GM12878 (cell line): ENCODE data around the gene THOC6. TPM values are rescaled to one million over a fixed set of nuclear protein-coding genes. Genes with fewer than 3 reads are reported as not detected.

Experiments used
- ATAC-seq: fragments of 200-7000 bp; cut with Tn5 transposase; 3 replicates; pipeline ENCODE4 v1.9.1; 2020; ENCODE audit warnings: mild to moderate bottlenecking, moderate library complexity
- BruUV-seq: library from RNA; stranded (reverse); fragments of 400-500 nt; replicated peaks from 2 replicates; lab custom pipeline; 2021; lab: Mats Ljungman, UMichigan
- CTCF ChIA-PET: fragments of 300-600 bp; sonication (Branson Sonifier 250); formaldehyde crosslinking; extraction: SDS; loops from one replicate; lab custom pipeline; 2021; ENCODE audit warnings: inconsistent platforms; lab: Yijun Ruan, JAX
- POLR2A ChIA-PET: fragments of 350-600 bp; formaldehyde crosslinking; extraction: SDS; loops from one replicate; lab custom pipeline; 2021; ENCODE audit warnings: inconsistent platforms; lab: Charles Lee
- RAD21 ChIA-PET: fragments of 300-600 bp; sonication (Branson Sonifier 250); formaldehyde crosslinking; loops from one replicate; lab custom pipeline; 2023; ENCODE audit warnings: antibody characterized with exemption; ENCODE audit not compliant: unreplicated experiment; lab: Charles Lee
- SMC1A ChIA-PET: fragments of 300-600 bp; sonication (Branson Sonifier 250); formaldehyde crosslinking; loops from one replicate; lab custom pipeline; 2023; ENCODE audit not compliant: unreplicated experiment, uncharacterized antibody; lab: Charles Lee
- DNase-seq: peaks from one replicate; pipeline ENCODE4 v3.0.0-alpha.2; 2011; ENCODE audit warnings: low read depth, low spot score
- FAIRE-seq: peaks from 3 replicates; lab custom pipeline; 2011; peaks lifted over from hg19 to GRCh38; lab: Jason Lieb, UNC
- H2AFZ ChIP-seq: 2 replicates; pipeline ENCODE4 v1.6.0; 2011; ENCODE audit warnings: low read depth, low read length, control low read depth; ENCODE audit not compliant: control insufficient read depth
- H3K27ac ChIP-seq: 2 replicates; pipeline ENCODE4 v1.5.1; 2011; ENCODE audit warnings: control low read depth; ENCODE audit not compliant: control insufficient read depth, insufficient read depth
- H3K27me3 ChIP-seq, 2 experiments: replicated peaks in 1 of 2; 2 replicates each; pipeline versions ENCODE4 v1.6.0 to v1.6.1; 2011; ENCODE audit warnings: low read length in 1 of 2; ENCODE audit not compliant: control insufficient read depth in 2 of 2, insufficient read depth in 2 of 2
- H3K36me3 ChIP-seq, 2 experiments: 2 replicates each; pipeline ENCODE4 v1.5.1; 2011; ENCODE audit warnings: low read length in 1 of 2; ENCODE audit not compliant: control insufficient read depth in 2 of 2, insufficient read depth in 2 of 2
- H3K4me1 ChIP-seq: 2 replicates; pipeline ENCODE4 v1.6.1; 2011; ENCODE audit warnings: mild to moderate bottlenecking, low read length, moderate library complexity, mixed read lengths; ENCODE audit not compliant: control insufficient read depth, insufficient read depth
- H3K4me2 ChIP-seq: 2 replicates; pipeline ENCODE4 v1.6.0; 2011; ENCODE audit warnings: control low read depth; ENCODE audit not compliant: control insufficient read depth, insufficient read depth
- H3K4me3 ChIP-seq: fragments of 200-600 bp; sonication (generic); 2 replicates; pipeline ENCODE4 v1.5.1; 2016
- H3K79me2 ChIP-seq: 2 replicates; pipeline ENCODE4 v1.6.0; 2011; ENCODE audit warnings: low read length; ENCODE audit not compliant: control insufficient read depth, insufficient read depth
- H3K9ac ChIP-seq: 2 replicates; pipeline ENCODE4 v1.8.0; 2011; ENCODE audit warnings: low read length, control low read depth, mixed read lengths; ENCODE audit not compliant: control insufficient read depth, insufficient read depth
- H3K9me3 ChIP-seq: replicated peaks from 3 replicates; pipeline ENCODE4 v1.5.1; 2011; ENCODE audit warnings: mild to moderate bottlenecking, low read length; ENCODE audit not compliant: control insufficient read depth, insufficient read depth
- H4K20me1 ChIP-seq: 2 replicates; pipeline ENCODE4 v1.6.0; 2011; ENCODE audit not compliant: control insufficient read depth, insufficient read depth
- BRCA1 ChIP-seq: IDR thresholded peaks from 2 replicates; pipeline ENCODE4 v1.6.1; 2011; ENCODE audit warnings: low read depth, low read length, improper control_type of control experiment
- CBFB ChIP-seq: IDR thresholded peaks from 2 replicates; pipeline ENCODE4 v1.6.1; 2016; ENCODE audit warnings: antibody characterized with exemption, low read depth
- CEBPB ChIP-seq, 2 experiments: fragments of 150-350 bp in 1 of 2; IDR thresholded peaks; 2 replicates each; pipeline ENCODE4 v1.6.1; 2012 to 2014; ENCODE audit warnings: low read depth in 2 of 2, low read length in 2 of 2, borderline replicate concordance in 1 of 2, inconsistent platforms in 1 of 2
- GATAD2B ChIP-seq: fragments of 450-650 bp; conservative IDR thresholded peaks from 2 replicates; pipeline ENCODE4 v1.6.1; 2017; ENCODE audit warnings: low read depth, mild to moderate bottlenecking, moderate library complexity
- HCFC1 ChIP-seq: fragments of 150-350 bp; IDR thresholded peaks from 2 replicates; pipeline ENCODE4 v1.6.1; 2014; ENCODE audit warnings: low read length
- HDAC2 ChIP-seq: fragments of 200-600 bp; sonication (generic); IDR thresholded peaks from 2 replicates; pipeline ENCODE4 v1.6.1; 2017
- HDAC6 ChIP-seq: fragments of 200-600 bp; sonication (generic); IDR thresholded peaks from one replicate; pipeline ENCODE4 v1.8.0; 2017; ENCODE audit warnings: antibody characterized with exemption; ENCODE audit not compliant: unreplicated experiment
- JUND ChIP-seq: IDR thresholded peaks from 2 replicates; pipeline ENCODE4 v1.6.1; 2012; ENCODE audit warnings: low read depth, mild to moderate bottlenecking, low read length, improper control_type of control experiment, moderate library complexity
- RCOR1 ChIP-seq: conservative IDR thresholded peaks from 2 replicates; pipeline ENCODE4 v1.6.1; 2012; ENCODE audit warnings: low read depth, low read length, improper control_type of control experiment
- STAT1 ChIP-seq: fragments of 450-650 bp; conservative IDR thresholded peaks from 2 replicates; pipeline ENCODE4 v1.6.1; 2014; ENCODE audit warnings: antibody characterized with exemption, mild to moderate bottlenecking
- TAF1 ChIP-seq: IDR thresholded peaks from 2 replicates; pipeline ENCODE4 v1.6.1; 2011; ENCODE audit warnings: mild to moderate bottlenecking, low read depth, low read length, borderline replicate concordance
- ZNF384 ChIP-seq: IDR thresholded peaks from 2 replicates; pipeline ENCODE4 v1.6.1; 2012; ENCODE audit warnings: low read depth, mild to moderate bottlenecking, low read length, improper control_type of control experiment, borderline replicate concordance
- WGBS: methylation state at CpG from one replicate; pipeline ENCODE4 v1.1.6; 2016; ENCODE audit warnings: low lambda C conversion rate; ENCODE audit not compliant: insufficient replicate concordance, insufficient coverage; ENCODE audit errors: missing lambda C conversion rate; 5-methylcytosine and 5-hydroxymethylcytosine counted together
- in situ Hi-C: fragments of 300-500 bp; cut with MboI; formaldehyde crosslinking; loops from 9 replicates; pipeline ENCODE4 v1.14.3; 2018; ENCODE audit warnings: mixed read lengths
- intact Hi-C: fragments of 100-400 bp; cut with micrococcal nuclease; formaldehyde crosslinking; loops from one replicate; pipeline ENCODE4 v1.14.2; 2022; ENCODE audit not compliant: unreplicated experiment
- polyA plus RNA-seq, 11 experiments: library from polyadenylated mRNA; depleted of rRNA in 4 of 11; unstranded in 6 of 11; stranded (reverse) in 5 of 11; fragments of >200 nt; fragmentation: Nextera tagmentation in 4 of 11; fragmentation: Illumina TruSeq in 1 of 11; extraction: Ambion mirVana in 4 of 11; extraction: Trizol in 1 of 11; gene quantifications; 1 replicate in 1 of 11; 2 replicates in 10 of 11; pipeline versions ENCODE4 v1.2.1 to v1.2.3, GENCODE V29; 2011 to 2016; ENCODE audit warnings: inconsistent platforms in 2 of 11, missing spikeins in 2 of 11, low read depth in 1 of 11
- total RNA-seq, 4 experiments: library from RNA; depleted of rRNA in 3 of 4; stranded (reverse); fragments of >200 nt in 3 of 4; fragmentation: Illumina TruSeq in 1 of 4; extraction: Trizol in 1 of 4; gene quantifications; 2 replicates each; pipeline versions ENCODE4 v1.2.1 to v1.2.3, GENCODE V29; 2013 to 2021
- TF ChIP-seq, protein P1 (sequence below): IDR thresholded peaks from 2 replicates; pipeline ENCODE4 v1.6.1; 2012; ENCODE audit warnings: low read length, inconsistent platforms
- TF ChIP-seq, protein P2 (sequence below): IDR thresholded peaks from 2 replicates; pipeline ENCODE4 v1.6.1; 2011; ENCODE audit warnings: low read depth, mild to moderate bottlenecking, low read length, moderate library complexity, borderline replicate concordance; ENCODE audit errors: extremely low read depth

Gene THOC6
- total and polyA plus RNA-seq, 10 of the 15 experiments (the other 5 are each of a cell fraction or from before 2014, with no cell fraction given): 1.0 to 54.4 (median 27.9) TPM

DNA sequence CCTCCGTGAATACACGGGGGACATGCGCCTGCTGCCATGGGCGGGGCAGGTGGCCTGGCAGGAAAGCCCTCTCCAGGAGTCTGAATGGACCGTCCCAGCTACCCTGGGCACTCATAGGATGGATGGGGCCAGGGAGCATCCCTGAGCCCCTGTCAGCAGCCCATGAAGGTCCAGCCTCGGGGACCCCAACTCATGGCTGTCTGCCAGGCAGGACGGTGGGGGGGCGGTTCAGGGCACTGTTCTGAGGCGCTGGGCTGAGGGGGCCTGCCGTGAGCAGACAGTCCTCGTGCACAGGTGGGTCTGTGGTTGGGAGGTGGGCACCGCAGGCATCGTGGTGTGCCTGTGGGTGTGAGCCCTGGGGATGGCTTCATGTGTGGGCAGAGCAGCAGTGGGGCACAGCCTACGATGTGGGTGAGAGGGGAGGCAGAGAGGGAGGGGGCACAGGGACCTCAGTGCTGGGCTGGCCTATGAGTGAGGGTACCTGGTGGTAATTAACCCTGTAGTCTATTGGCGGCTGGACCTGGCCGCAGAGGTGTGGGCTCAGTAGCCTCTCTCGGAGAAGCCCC lies 37.1 kb upstream of the THOC6 start:
- SMC1A ChIA-PET: no interaction called here
- BruUV-seq: no TSS peak
- no peak for DNase-seq
- H3K79me2 ChIP-seq: no peaks in the 10 kb centered on the region
- RAD21 ChIA-PET: no interaction called here
- intact Hi-C loops (no loop called here), in situ Hi-C loops (no loop called here)
- peaks cover 2 to 4% of the 10 kb centered on the region in 2 experiments; a peak in 1 of 4 replicates for H3K27me3 ChIP-seq
- CTCF ChIA-PET: interaction anchor here (1.0 kb wide), 1 partner anchor 60 kb away, joined by 3 read pairs; no protein-coding TSS in a partner anchor
- H3K4me1 ChIP-seq: no peaks in the 10 kb centered on the region
- H2AFZ ChIP-seq: no peak overlapping the region
- no peaks in the 10 kb centered on the region for H3K9me3 ChIP-seq
- POLR2A ChIA-PET: no interaction called here
- H4K20me1 ChIP-seq: no peaks in the 10 kb centered on the region
- TF ChIP-seq ZNF384 (no peak), RCOR1 (no peak), JUND (no peak), TAF1 (no peak), GATAD2B (no peak), CBFB (no peak), STAT1 (no peak), HDAC2 (no peak), HCFC1 (no peak), HDAC6 (no peak), BRCA1 (no peak), CEBPB (IDR thresholded peaks at IDR 0.05; ENCODE audit: borderline replicate concordance in 1 of 2, low read depth in 2 of 2, low read length in 2 of 2) (no peak)
- TF ChIP-seq, protein P1, sequence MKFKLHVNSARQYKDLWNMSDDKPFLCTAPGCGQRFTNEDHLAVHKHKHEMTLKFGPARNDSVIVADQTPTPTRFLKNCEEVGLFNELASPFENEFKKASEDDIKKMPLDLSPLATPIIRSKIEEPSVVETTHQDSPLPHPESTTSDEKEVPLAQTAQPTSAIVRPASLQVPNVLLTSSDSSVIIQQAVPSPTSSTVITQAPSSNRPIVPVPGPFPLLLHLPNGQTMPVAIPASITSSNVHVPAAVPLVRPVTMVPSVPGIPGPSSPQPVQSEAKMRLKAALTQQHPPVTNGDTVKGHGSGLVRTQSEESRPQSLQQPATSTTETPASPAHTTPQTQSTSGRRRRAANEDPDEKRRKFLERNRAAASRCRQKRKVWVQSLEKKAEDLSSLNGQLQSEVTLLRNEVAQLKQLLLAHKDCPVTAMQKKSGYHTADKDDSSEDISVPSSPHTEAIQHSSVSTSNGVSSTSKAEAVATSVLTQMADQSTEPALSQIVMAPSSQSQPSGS: no peak
- TF ChIP-seq, protein P2, sequence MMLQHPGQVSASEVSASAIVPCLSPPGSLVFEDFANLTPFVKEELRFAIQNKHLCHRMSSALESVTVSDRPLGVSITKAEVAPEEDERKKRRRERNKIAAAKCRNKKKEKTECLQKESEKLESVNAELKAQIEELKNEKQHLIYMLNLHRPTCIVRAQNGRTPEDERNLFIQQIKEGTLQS: no peak
- no peak overlapping the region for H3K4me2 ChIP-seq
- ATAC-seq: no peak
- no peak overlapping the region for H3K9ac ChIP-seq
- no peaks in the 10 kb centered on the region for H3K36me3 ChIP-seq
- FAIRE-seq: no peak
- H3K4me3 ChIP-seq: no peak overlapping the region
- no peak overlapping the region for H3K27ac ChIP-seq
- WGBS: 29% methylated on average over 17 of the region's 17 CpGs
